HG03066 (cell line): ENCODE results near the gene CORO1C.

ENCODE experiments used
- ATAC-seq: cut with Tn5 transposase; IDR thresholded peaks from one replicate; pipeline ENCODE4 v1.9.1; 2021; ENCODE audit warnings: low read depth; ENCODE audit not compliant: unreplicated experiment

Gene CORO1C

GRCh38 chr12:108727868-108728735 lies 3.2 kb downstream of the CORO1C start:
- ATAC-seq, result no peak

- ATAC-seq, result no peak
Observed at GRCh38 chr12:108727161-108727560, 4.2 kb downstream of the CORO1C start.

- ATAC-seq, result no peak
Observed at GRCh38 chr12:108724890-108725151, 6.5 kb downstream of the CORO1C start.

GRCh38 chr12:108724054-108724889 lies 7.0 kb downstream of the CORO1C start:
- no peak for ATAC-seq

- ATAC-seq, result no peak
Observed at GRCh38 chr12:108722992-108723766, 8.1 kb downstream of the CORO1C start.

GRCh38 chr12:108722463-108722862 lies 8.9 kb downstream of the CORO1C start:
- no peak for ATAC-seq

- no peak for ATAC-seq
Observed at GRCh38 chr12:108721824-108722223, 9.5 kb downstream of the CORO1C start.

- ATAC-seq, result no peak
Observed at GRCh38 chr12:108720757-108721514, 10.4 kb downstream of the CORO1C start.

- ATAC-seq, result no peak
Observed at GRCh38 chr12:108717243-108717642, 14.1 kb downstream of the CORO1C start.

- no peak for ATAC-seq
Observed at GRCh38 chr12:108714866-108715265, 16.5 kb downstream of the CORO1C start.

- ATAC-seq, result no peak
Observed at GRCh38 chr12:108713471-108713870, 17.8 kb downstream of the CORO1C start.

GRCh38 chr12:108712925-108713203 lies 18.5 kb downstream of the CORO1C start:
- no peak for ATAC-seq

GRCh38 chr12:108712165-108712924 lies 19.0 kb downstream of the CORO1C start:
- ATAC-seq, result peak; percentile 59

- no peak for ATAC-seq
Observed at GRCh38 chr12:108711489-108712164, 19.7 kb downstream of the CORO1C start.

GRCh38 chr12:108709697-108710096 lies 21.6 kb downstream of the CORO1C start:
- no peak for ATAC-seq

- no peak for ATAC-seq
Observed at GRCh38 chr12:108704527-108704926, 26.8 kb downstream of the CORO1C start.

GRCh38 chr12:108702595-108703320 lies 28.6 kb downstream of the CORO1C start:
- no peak for ATAC-seq

GRCh38 chr12:108701779-108702441 lies 29.4 kb downstream of the CORO1C start:
- ATAC-seq, result no peak
